ENCODE results near the gene AGPAT1. TPM values are rescaled to one million over a fixed set of nuclear protein-coding genes. Genes with fewer than 3 reads are reported as not detected.
"Not testable (repeated sequence)": the region's sequence is repeated elsewhere in the genome, so short reads cannot be mapped to it uniquely, and the experiment has no call there.

AGPAT1 gene
- polyA plus RNA-seq, 6 donors from 2014 or later = 9.1 to 20.6 (median 13.1) TPM

DNA sequence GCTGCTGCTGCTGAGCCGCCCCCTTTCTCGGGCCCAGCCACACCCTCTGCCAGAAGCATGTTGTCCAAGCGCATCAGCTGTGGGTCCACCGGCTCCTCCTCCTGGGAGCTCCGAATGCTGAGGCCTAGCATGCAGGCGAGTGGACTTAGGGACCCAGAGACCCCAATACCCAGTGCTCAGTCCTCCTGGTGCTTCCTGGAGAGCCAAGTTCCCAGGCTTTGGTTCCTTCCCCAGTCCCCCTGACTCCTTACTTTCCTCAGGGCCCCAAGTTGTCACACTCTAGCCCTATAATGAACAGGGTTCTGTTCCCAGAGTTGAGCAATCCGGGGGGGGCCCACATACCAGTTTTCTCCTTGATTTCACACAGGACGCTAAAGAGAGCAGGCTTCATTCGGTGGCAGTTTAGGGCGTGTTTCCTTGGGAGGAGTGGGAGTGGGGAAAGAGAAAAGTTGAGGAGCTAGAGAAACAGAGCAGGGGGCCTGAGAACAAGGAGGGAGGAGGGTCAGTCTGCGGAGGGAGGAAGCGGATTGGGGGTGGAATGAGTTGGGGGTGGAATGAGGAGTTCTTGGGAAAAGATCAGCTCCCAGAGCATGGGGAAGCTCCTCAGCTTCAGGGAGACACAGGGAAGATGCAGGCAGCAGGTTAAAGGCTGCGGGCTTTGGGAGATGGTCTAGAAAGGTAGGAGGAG lies 12.6 kb upstream of the AGPAT1 start:
- H3K36me3 Mint-ChIP-seq = peaks cover 16 to 41% of the 10 kb centered on the region in 2 donors

DNA sequence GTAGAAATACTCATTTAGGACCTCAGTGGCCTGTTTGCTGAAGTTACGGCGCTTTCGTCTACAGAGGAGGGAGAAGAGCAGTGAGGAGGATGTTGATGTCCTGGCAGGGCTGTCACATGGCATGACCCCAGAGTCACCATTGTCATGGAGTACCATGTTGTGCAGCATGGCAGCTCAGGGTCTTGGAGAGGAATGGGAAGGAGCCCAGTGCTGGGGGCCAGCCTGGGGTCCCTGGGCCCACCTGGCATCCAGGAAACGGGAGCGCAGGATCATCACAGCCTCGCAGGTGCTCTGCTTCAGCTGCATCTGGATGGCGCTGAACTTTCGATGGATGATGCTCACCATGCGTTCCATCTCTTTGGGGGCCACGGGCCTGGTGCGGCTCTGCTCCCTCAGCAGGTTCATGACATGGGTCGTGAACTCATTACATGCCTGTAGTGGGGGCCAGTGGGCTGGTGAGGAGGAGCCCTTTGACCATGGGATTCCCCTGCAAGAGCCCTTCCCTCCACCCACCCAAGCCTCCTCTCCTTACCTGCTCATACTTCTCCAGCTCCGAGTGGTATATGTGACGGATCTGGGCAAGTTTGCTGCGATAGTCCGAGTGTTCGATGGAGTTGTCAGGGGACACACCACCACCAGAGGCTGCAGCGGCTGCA lies 12.0 kb upstream of the AGPAT1 start:
- H3K9me3 Mint-ChIP-seq; DNase-seq; H3K27me3 Mint-ChIP-seq; ATAC-seq (ENCODE audit: low read depth in 2 of 2): not testable (repeated sequence)
- peaks cover 16 to 41% of the 10 kb centered on the region in 2 donors for H3K36me3 Mint-ChIP-seq
- H3K4me3 Mint-ChIP-seq = peak overlapping the region; percentile 65 to 99 (median 94)
- H3K4me1 Mint-ChIP-seq = peaks cover 56 to 63% (median 59%) of the 10 kb centered on the region in 3 donors
- peak overlapping the region in 5 of 6 donors; percentile 32 to 100 (median 93) for H3K27ac Mint-ChIP-seq

More for the DNA sequence above, 12.6 kb upstream of the AGPAT1 start:
- ATAC-seq (ENCODE audit: low read depth in 2 of 2) = no peak
- H3K4me3 Mint-ChIP-seq = peak overlapping the region; percentile 90 to 99 (median 94)
- DNase-seq = no peak
- H3K4me1 Mint-ChIP-seq = peaks cover 61 to 70% (median 65%) of the 10 kb centered on the region in 3 donors
- no peaks in the 10 kb centered on the region for H3K27me3 Mint-ChIP-seq
- H3K27ac Mint-ChIP-seq = peak overlapping the region; percentile 80 to 100 (median 95)
- H3K9me3 Mint-ChIP-seq = no peaks in the 10 kb centered on the region

DNA sequence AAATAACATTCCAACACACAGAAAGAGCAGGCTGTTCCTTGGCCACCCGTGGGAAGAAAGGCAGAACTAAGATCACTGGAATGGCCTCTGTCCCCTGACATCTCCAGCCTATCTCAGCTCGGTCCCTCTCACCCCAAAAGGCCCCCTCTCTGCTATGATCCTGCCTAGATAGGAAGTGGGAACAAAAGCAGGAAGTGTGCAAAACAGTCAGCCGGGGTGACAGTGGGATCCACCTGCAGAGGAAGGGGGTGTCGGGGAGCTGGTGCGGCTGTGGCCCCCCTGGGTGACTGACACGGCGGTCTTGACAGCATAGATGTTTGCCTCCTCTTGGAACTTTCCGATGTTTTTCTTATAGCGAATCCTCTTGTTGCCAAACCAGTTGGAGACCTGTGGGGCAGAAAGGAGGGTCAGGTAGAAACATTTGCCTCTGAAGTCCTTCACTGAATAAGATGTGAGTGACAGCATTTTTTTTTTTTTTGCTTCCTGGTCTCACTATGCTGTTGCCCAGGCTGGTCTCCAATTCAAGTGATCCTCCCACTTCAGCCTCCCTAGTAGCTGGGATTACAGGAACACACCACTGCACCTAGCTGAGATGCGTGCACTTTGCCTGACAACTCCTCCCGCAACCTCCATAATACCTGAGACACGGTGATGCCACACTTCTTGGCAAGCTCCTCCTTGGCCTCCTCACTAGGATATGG lies 11.3 kb upstream of the AGPAT1 start:
- Mint-ChIP-seq H3K4me3 (peak overlapping the region; percentile 65 to 97 (median 78)), H3K27me3 (no peaks in the 10 kb centered on the region), H3K27ac (peak overlapping the region; percentile 79 to 95 (median 91)), H3K9me3 (no peaks in the 10 kb centered on the region), H3K4me1 (peaks cover 52 to 58% (median 55%) of the 10 kb centered on the region in 3 donors), H3K36me3 (peaks cover 16 to 35% of the 10 kb centered on the region in 2 donors)
- no peak for DNase-seq
- ATAC-seq (ENCODE audit: low read depth in 2 of 2) = no peak

- H3K4me3 Mint-ChIP-seq = peak overlapping the region; percentile 59 to 97 (median 75)
- peaks cover 45 to 54% (median 52%) of the 10 kb centered on the region in 3 donors for H3K4me1 Mint-ChIP-seq
- peak overlapping the region in 5 of 6 donors; percentile 79 to 95 (median 87) for H3K27ac Mint-ChIP-seq
- not testable (repeated sequence) for H3K9me3 Mint-ChIP-seq; ATAC-seq (ENCODE audit: low read depth in 2 of 2); DNase-seq; H3K27me3 Mint-ChIP-seq
- H3K36me3 Mint-ChIP-seq = peaks cover 16 to 27% of the 10 kb centered on the region in 2 donors
These were observed 10.4 kb upstream of the AGPAT1 start for GRCh38 chr6:32186151-32186840.

- peak overlapping the region in 4 of 8 donors; percentile 41 to 97 (median 66) for H3K4me3 Mint-ChIP-seq
- not testable (repeated sequence) for DNase-seq; ATAC-seq (ENCODE audit: low read depth in 2 of 2); H3K27me3 Mint-ChIP-seq; H3K9me3 Mint-ChIP-seq
- H3K27ac Mint-ChIP-seq = peak overlapping the region in 3 of 6 donors; percentile 18 to 79 (median 24)
- H3K4me1 Mint-ChIP-seq = peaks cover 45 to 55% (median 52%) of the 10 kb centered on the region in 3 donors
- peaks cover 16 to 28% of the 10 kb centered on the region in 2 donors for H3K36me3 Mint-ChIP-seq
These were observed 9.8 kb upstream of the AGPAT1 start for GRCh38 chr6:32185681-32186131.

- DNase-seq = no peak
These were observed 8.3 kb upstream of the AGPAT1 start, which contains the start of gene AGER for GRCh38 chr6:32184084-32184640. Gene AGER, minus strand, starts transcription at chr6:32184253. Its CDS starts 31 bp downstream, at chr6:32184222.

GRCh38 chr6:32183483-32184083 lies 7.7 kb upstream of the AGPAT1 start:
- H3K27ac Mint-ChIP-seq = peak overlapping the region in 2 of 6 donors; percentile 31 to 60
- peaks cover 16 to 35% of the 10 kb centered on the region in 2 donors for H3K36me3 Mint-ChIP-seq
- H3K4me3 Mint-ChIP-seq = peak overlapping the region in 1 of 8 donors; percentile 54
- ATAC-seq (ENCODE audit: low read depth in 2 of 2) (no peak), DNase-seq (no peak)
- peaks cover 48 to 58% (median 58%) of the 10 kb centered on the region in 3 donors for H3K4me1 Mint-ChIP-seq
- no peaks in the 10 kb centered on the region for H3K27me3 Mint-ChIP-seq
- H3K9me3 Mint-ChIP-seq = no peaks in the 10 kb centered on the region

More at GRCh38 chr6:32184084-32184640, 8.3 kb upstream of the AGPAT1 start, which contains the start of gene AGER:
- Mint-ChIP-seq H3K4me1 (peaks cover 48 to 58% (median 58%) of the 10 kb centered on the region in 3 donors), H3K9me3 (no peaks in the 10 kb centered on the region), H3K27ac (peak within 1 kb of the TSS in 3 of 6 donors; percentile 31 to 82 (median 60)), H3K36me3 (peaks cover 16 to 35% of the 10 kb centered on the region in 2 donors), H3K4me3 (peak within 1 kb of the TSS in 2 of 8 donors; percentile 15 to 54), H3K27me3 (no peaks in the 10 kb centered on the region)
- ATAC-seq (ENCODE audit: low read depth in 2 of 2) = no peak

GRCh38 chr6:32183030-32183429 lies 7.1 kb upstream of the AGPAT1 start:
- H3K27ac Mint-ChIP-seq = peak overlapping the region in 1 of 6 donors; percentile 31
- no peaks in the 10 kb centered on the region for H3K27me3 Mint-ChIP-seq
- H3K36me3 Mint-ChIP-seq = peaks cover 16 to 35% of the 10 kb centered on the region in 2 donors
- H3K4me3 Mint-ChIP-seq = peak overlapping the region in 1 of 8 donors; percentile 2
- ATAC-seq (ENCODE audit: low read depth in 2 of 2) (no peak), DNase-seq (no peak)
- H3K9me3 Mint-ChIP-seq = no peaks in the 10 kb centered on the region
- peaks cover 51 to 59% (median 56%) of the 10 kb centered on the region in 3 donors for H3K4me1 Mint-ChIP-seq

DNA sequence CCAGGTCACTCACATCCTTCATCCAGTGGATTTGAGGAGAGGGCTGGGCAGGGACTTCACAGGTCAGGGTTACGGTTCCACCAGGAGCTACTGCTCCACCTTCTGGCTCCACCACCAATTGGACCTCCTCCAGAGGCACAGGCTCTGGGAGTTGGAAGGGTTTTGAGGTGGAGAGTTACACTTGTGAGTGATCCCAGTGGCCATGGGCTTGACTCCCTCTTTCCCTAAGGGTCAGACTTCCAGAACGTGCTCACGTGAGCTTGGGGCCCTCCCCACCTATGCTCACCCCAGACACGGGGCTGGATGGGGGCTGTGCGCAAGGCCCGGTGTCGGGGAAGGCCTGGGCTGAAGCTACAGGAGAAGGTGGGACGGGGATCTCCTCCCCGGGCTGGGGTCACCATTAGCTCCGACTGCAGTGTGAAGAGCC lies 6.7 kb upstream of the AGPAT1 start:
- Mint-ChIP-seq H3K27me3 (no peaks in the 10 kb centered on the region), H3K4me1 (peaks cover 51 to 56% (median 54%) of the 10 kb centered on the region in 3 donors), H3K4me3 (peak overlapping the region in 2 of 8 donors; percentile 2 to 10), H3K27ac (peak overlapping the region in 1 of 6 donors; percentile 23), H3K36me3 (peaks cover 14 to 32% of the 10 kb centered on the region in 2 donors), H3K9me3 (peaks cover 0 to 1% (median 0%) of the 10 kb centered on the region in 7 donors)
- DNase-seq (no peak), ATAC-seq (ENCODE audit: low read depth in 2 of 2) (no peak)

DNA sequence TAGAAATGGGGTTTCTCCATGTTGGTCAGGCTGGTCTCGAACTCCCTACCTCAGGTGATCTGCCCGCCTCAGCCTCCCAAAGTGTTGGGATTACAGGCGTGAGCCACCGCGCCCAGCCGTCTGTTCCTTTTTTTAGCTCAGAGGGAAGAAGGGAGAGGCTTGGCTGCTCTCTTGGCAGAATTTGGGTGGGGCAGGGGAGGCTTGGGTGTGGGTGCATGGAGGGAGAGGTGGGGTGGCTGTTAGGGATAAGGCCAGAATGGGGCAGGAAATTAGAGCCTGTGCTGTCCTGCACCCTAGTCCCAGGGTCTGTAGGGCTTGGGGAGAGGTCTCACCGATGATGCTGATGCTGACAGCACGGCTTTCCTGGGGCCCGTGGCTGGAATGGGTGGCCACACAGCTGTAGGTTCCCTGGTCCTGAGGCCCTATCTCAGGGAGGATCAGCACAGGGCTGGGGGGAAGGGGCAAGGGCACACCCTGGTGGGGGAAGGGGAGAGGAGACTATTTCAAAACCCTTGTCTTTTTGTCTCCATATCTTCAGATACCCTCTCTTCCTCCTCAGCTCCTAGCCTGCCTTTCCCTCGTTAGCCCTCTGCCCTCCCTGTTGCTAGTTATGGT lies 6.1 kb upstream of the AGPAT1 start:
- Mint-ChIP-seq H3K4me1 (peaks cover 50 to 56% (median 54%) of the 10 kb centered on the region in 3 donors), H3K4me3 (no peak overlapping the region), H3K9me3 (peaks cover 0 to 1% (median 0%) of the 10 kb centered on the region in 7 donors), H3K27ac (peak overlapping the region in 2 of 6 donors; percentile 23 to 42), H3K36me3 (peaks cover 10 to 26% of the 10 kb centered on the region in 2 donors), H3K27me3 (no peaks in the 10 kb centered on the region)
- no peak for DNase-seq
- ATAC-seq (ENCODE audit: low read depth in 2 of 2) = no peak

GRCh38 chr6:32181148-32181702 lies 5.3 kb upstream of the AGPAT1 start:
- peaks cover 0 to 4% (median 0%) of the 10 kb centered on the region in 7 donors for H3K9me3 Mint-ChIP-seq
- DNase-seq (no peak), ATAC-seq (ENCODE audit: low read depth in 2 of 2) (no peak)
- peaks cover 51 to 56% (median 54%) of the 10 kb centered on the region in 3 donors for H3K4me1 Mint-ChIP-seq
- H3K4me3 Mint-ChIP-seq = peak overlapping the region in 3 of 8 donors; percentile 54 to 74 (median 62)
- H3K27ac Mint-ChIP-seq = peak overlapping the region in 4 of 6 donors; percentile 47 to 69 (median 64)
- peaks cover 4 to 18% of the 10 kb centered on the region in 2 donors for H3K36me3 Mint-ChIP-seq
- H3K27me3 Mint-ChIP-seq = no peaks in the 10 kb centered on the region

All from naive B cell (primary cell).